ENCODE measurements around the gene NQO1.
"Not testable (repeated sequence)": the region's sequence is repeated elsewhere in the genome, so short reads cannot be mapped to it uniquely, and the experiment has no call there.

The NQO1 gene

DNA sequence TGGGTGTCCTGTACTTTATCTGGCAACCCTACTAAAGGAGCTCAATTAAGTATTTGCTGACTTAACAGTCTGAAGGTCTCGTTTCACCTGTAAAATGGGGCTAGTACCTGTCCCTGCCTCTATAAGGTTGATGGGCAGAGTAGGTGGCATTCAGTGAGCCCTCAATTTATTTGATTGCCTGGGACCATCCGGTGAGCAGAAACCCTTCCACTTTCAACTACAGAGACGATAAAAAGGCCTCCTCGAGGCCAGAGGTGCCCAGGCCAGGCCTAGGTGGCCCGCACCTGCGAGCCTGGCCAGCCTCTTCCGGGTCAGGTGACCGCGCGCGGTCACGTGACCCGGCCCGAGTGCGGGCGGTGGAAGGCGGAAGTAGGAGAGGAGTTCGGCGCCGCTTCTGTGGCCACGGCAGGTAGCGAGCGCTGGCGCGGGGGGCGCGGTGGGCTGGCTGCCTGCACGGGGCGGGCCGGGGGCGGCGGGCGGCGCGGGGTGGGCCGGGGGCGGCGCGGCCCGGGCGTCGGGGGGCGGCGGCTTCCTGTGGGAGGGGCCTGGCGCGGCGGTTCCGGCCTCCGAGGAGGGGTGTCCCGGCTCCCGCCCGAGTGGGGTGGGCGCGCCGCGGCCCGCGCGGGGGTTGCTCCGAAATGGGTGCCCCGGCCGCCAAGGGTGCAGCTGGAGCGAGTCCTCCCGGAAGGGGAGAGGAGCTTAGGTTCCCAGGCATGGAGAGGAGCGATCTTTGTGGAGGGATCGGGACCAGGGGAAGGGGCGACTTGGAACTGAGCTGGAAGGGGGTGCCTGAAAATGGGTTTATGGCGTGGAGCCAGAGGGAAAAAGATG lies 35.8 kb upstream of the NQO1 start, which contains the start of gene WWP2:
Gene WWP2 (plus strand): TSS at position 350 of the 831 bp plus-strand sequence. CDS start 24,679 bp downstream, outside the sequence.
- Histone ChIP-seq H4K20me1 (ENCODE audit: insufficient read depth, low read length, poor library complexity, severe bottlenecking) (no peaks in the 10 kb centered on the region), H3F3A (ENCODE audit: low read depth) (peaks cover 3% of the 10 kb centered on the region), H3K79me2 (ENCODE audit: insufficient read depth, low read length) (peaks cover 17% of the 10 kb centered on the region; the same call in 1 of the 2 replicates), H3K9me2 (replicated peaks; ENCODE audit: low read depth, low read length) (no peaks in the 10 kb centered on the region), H3K4me3 (ENCODE audit: low read length, poor library complexity, severe bottlenecking) (peak within 1 kb of the TSS; percentile 97), H2AFZ (ENCODE audit: low read length) (peak within 1 kb of the TSS; percentile 96), H3K27me3 (ENCODE audit: insufficient read depth, low read length, poor library complexity, severe bottlenecking) (no peaks in the 10 kb centered on the region), H3K4me2 (ENCODE audit: low read depth, low read length, poor library complexity, severe bottlenecking) (peak within 1 kb of the TSS; percentile 96), H3K4me1 (ENCODE audit: insufficient read depth, low read length, poor library complexity, severe bottlenecking) (peaks cover 18% of the 10 kb centered on the region), H3K36me3 (ENCODE audit: insufficient read depth, low read length) (no peaks in the 10 kb centered on the region), H3K9ac (ENCODE audit: low read depth, low read length, poor library complexity, severe bottlenecking) (peak within 1 kb of the TSS; percentile 84), H3K9me3 (ENCODE audit: insufficient read depth, low read depth, low read length) (no peaks in the 10 kb centered on the region)
- TF ChIP-seq, protein P1, sequence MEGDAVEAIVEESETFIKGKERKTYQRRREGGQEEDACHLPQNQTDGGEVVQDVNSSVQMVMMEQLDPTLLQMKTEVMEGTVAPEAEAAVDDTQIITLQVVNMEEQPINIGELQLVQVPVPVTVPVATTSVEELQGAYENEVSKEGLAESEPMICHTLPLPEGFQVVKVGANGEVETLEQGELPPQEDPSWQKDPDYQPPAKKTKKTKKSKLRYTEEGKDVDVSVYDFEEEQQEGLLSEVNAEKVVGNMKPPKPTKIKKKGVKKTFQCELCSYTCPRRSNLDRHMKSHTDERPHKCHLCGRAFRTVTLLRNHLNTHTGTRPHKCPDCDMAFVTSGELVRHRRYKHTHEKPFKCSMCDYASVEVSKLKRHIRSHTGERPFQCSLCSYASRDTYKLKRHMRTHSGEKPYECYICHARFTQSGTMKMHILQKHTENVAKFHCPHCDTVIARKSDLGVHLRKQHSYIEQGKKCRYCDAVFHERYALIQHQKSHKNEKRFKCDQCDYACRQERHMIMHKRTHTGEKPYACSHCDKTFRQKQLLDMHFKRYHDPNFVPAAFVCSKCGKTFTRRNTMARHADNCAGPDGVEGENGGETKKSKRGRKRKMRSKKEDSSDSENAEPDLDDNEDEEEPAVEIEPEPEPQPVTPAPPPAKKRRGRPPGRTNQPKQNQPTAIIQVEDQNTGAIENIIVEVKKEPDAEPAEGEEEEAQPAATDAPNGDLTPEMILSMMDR (conservative IDR thresholded peaks at IDR 0.05; ENCODE audit: low read length): no peak
- no peak for TF ChIP-seq EZH2phosphoT487 (IDR thresholded peaks at IDR 0.05; ENCODE audit: borderline replicate concordance)

DNA sequence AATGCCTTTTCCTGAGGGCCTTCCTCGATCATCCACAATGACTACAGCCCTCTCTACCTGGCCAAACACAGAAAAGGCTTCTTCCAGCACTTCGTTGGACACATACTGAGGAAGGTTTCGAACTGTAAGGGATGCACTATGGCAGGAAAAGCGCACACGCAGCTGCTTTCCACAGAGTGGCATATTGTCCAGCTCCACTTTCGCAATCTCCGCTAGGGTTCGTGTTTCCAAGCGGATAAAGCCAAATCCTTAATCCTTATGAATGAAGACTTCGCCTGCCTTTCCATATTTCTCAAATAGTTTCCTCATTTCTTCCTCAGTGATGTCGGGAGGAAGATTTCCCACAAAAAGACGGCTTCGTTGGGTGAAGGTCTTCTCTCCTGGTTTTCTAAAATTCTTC lies 31.0 kb upstream of the NQO1 start:
- H2AFZ ChIP-seq (ENCODE audit: low read length): 0 out of 2 replicates have a peak overlapping the region, but pooled peaks have one; percentile 32
- not testable (repeated sequence) for H4K20me1 ChIP-seq (ENCODE audit: insufficient read depth, low read length, poor library complexity, severe bottlenecking); H3K4me3 ChIP-seq (ENCODE audit: low read length, poor library complexity, severe bottlenecking); H3K4me2 ChIP-seq (ENCODE audit: low read depth, low read length, poor library complexity, severe bottlenecking); H3F3A ChIP-seq (ENCODE audit: low read depth); H3K9me3 ChIP-seq (ENCODE audit: insufficient read depth, low read depth, low read length); H3K27me3 ChIP-seq (ENCODE audit: insufficient read depth, low read length, poor library complexity, severe bottlenecking); H3K36me3 ChIP-seq (ENCODE audit: insufficient read depth, low read length); H3K9ac ChIP-seq (ENCODE audit: low read depth, low read length, poor library complexity, severe bottlenecking); H3K9me2 ChIP-seq (replicated peaks; ENCODE audit: low read depth, low read length)
- peaks cover 16% of the 10 kb centered on the region for H3K4me1 ChIP-seq (ENCODE audit: insufficient read depth, low read length, poor library complexity, severe bottlenecking)
- H3K79me2 ChIP-seq (ENCODE audit: insufficient read depth, low read length): peaks cover 24% of the 10 kb centered on the region

DNA sequence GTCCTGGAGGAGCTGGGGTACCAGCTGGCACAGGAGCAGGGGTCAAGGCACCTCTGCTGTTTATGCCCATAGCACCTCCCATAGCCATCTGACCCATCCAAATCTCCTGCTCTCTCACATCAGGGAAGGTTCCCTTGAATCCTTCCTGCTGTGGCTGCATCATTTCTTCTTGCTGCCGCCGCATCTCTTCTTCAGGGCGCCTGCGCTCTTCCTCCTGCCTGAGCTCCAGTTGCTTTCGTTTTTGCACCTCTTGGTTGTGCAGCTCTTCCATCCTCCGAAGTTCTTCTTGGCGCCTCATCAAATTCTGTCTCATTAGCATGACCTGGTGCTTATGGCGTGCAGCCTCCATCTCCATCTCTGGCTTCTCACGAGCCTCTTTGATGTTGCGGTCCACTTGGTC lies 30.3 kb upstream of the NQO1 start:
- no peak overlapping the region for H3K4me2 ChIP-seq (ENCODE audit: low read depth, low read length, poor library complexity, severe bottlenecking)

More for the DNA sequence above, 30.3 kb upstream of the NQO1 start:
- peaks cover 17% of the 10 kb centered on the region for H3K4me1 ChIP-seq (ENCODE audit: insufficient read depth, low read length, poor library complexity, severe bottlenecking)
- H3K4me3 ChIP-seq (ENCODE audit: low read length, poor library complexity, severe bottlenecking): no peak overlapping the region
- no peaks in the 10 kb centered on the region for H3K27me3 ChIP-seq (ENCODE audit: insufficient read depth, low read length, poor library complexity, severe bottlenecking)
- no peaks in the 10 kb centered on the region for H3K36me3 ChIP-seq (ENCODE audit: insufficient read depth, low read length)
- no peaks in the 10 kb centered on the region for H3K9me3 ChIP-seq (ENCODE audit: insufficient read depth, low read depth, low read length)
- H3K79me2 ChIP-seq (ENCODE audit: insufficient read depth, low read length): peaks cover 30% of the 10 kb centered on the region
- peak overlapping the region; percentile 63; the same call in 1 of the 2 replicates for H2AFZ ChIP-seq (ENCODE audit: low read length)
- no peaks in the 10 kb centered on the region for H3K9me2 ChIP-seq (replicated peaks; ENCODE audit: low read depth, low read length)
- no peaks in the 10 kb centered on the region for H4K20me1 ChIP-seq (ENCODE audit: insufficient read depth, low read length, poor library complexity, severe bottlenecking)
- no peak overlapping the region for H3K9ac ChIP-seq (ENCODE audit: low read depth, low read length, poor library complexity, severe bottlenecking)
- H3F3A ChIP-seq (ENCODE audit: low read depth): no peaks in the 10 kb centered on the region
- TF ChIP-seq, protein P1 (conservative IDR thresholded peaks at IDR 0.05; ENCODE audit: low read length): no peak
- no peak for TF ChIP-seq EZH2phosphoT487 (IDR thresholded peaks at IDR 0.05; ENCODE audit: borderline replicate concordance)
